Measurements from ENCODE around the gene AKIRIN2. TPM values are rescaled to one million over a fixed set of nuclear protein-coding genes. Genes with fewer than 3 reads are reported as not detected.

Gene AKIRIN2
- total and polyA plus RNA-seq, 2 donors (not counting 3 experiments of a cell fraction or from before 2014, with no cell fraction given): 19.0 to 46.4 TPM

DNA sequence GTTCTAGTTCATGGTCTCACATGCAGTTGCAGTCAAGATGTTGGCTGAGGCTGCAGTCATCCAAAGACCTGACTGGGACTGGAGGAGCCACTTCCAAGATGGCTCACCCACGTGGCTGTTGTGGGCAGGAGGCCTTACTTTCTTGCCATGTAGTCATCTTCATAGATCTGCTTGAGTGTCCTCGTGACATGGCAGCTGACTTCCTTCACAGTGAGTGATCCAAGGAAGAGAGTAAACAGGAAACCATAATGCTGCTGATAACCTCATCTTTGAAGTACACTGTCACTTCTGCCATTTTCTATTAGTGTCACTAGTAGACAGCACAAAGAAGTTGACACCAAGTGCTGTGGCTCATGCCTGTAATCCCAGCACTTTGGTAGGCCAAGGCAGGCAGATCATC is 40.1 kb upstream of the AKIRIN2 start:
- Histone ChIP-seq H2AFZ (ENCODE audit: low read depth, low read length) (no peak overlapping the region), H3K9me3 (replicated peaks; ENCODE audit: control insufficient read depth, insufficient read depth, low read length) (no peaks in the 10 kb centered on the region), H3K27ac (ENCODE audit: insufficient read depth, low read depth, low read length) (no peak overlapping the region), H3K4me3 (replicated peaks in 1 of 3; ENCODE audit: insufficient read depth in 1 of 3, low read depth in 1 of 3, low read length in 3 of 3) (no peak overlapping the region), H3K9me1 (replicated peaks; ENCODE audit: control insufficient read depth, extremely low read depth, insufficient read depth, low read length) (no peaks in the 10 kb centered on the region), H3K4me1 (ENCODE audit: control insufficient read depth, extremely low read depth, insufficient read depth, low read length) (no peaks in the 10 kb centered on the region), H3K27me3 (ENCODE audit: control insufficient read depth in 2 of 2, insufficient read depth in 2 of 2, low read length in 2 of 2) (peaks cover 0 to 3% of the 10 kb centered on the region in 2 experiments), H4K20me1 (replicated peaks; ENCODE audit: control insufficient read depth, extremely low read depth, insufficient read depth, low read length) (no peaks in the 10 kb centered on the region), H3K79me2 (ENCODE audit: control insufficient read depth, insufficient read depth, low read length) (no peaks in the 10 kb centered on the region), H3K9ac (replicated peaks; ENCODE audit: extremely low read depth, insufficient read depth, low read length) (no peak overlapping the region), H3K36me3 (ENCODE audit: control insufficient read depth in 2 of 2, extremely low read depth in 1 of 2, insufficient read depth in 2 of 2, low read length in 2 of 2) (no peaks in the 10 kb centered on the region), H3K4me2 (ENCODE audit: insufficient read depth, low read length) (no peak overlapping the region)
- intact Hi-C loops (cut with micrococcal nuclease) (no loop called here), dilution Hi-C loops (cut with MboI; ENCODE audit: extremely low pct_ligation_motif_present, low sequenced_read_pairs) (no loop called here)
- no TSS peak for BruUV-seq (replicated peaks)
- ChIA-PET POLR2A (no interaction called here), CTCF (no interaction called here)
- FAIRE-seq (no peak), DNase-seq (ENCODE audit: low read depth, low spot score) (no peak)
- TF ChIP-seq, protein P1, sequence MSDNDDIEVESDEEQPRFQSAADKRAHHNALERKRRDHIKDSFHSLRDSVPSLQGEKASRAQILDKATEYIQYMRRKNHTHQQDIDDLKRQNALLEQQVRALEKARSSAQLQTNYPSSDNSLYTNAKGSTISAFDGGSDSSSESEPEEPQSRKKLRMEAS (IDR thresholded peaks at IDR 0.05; ENCODE audit: insufficient read depth, insufficient read length): no peak
- TF ChIP-seq, protein P2, sequence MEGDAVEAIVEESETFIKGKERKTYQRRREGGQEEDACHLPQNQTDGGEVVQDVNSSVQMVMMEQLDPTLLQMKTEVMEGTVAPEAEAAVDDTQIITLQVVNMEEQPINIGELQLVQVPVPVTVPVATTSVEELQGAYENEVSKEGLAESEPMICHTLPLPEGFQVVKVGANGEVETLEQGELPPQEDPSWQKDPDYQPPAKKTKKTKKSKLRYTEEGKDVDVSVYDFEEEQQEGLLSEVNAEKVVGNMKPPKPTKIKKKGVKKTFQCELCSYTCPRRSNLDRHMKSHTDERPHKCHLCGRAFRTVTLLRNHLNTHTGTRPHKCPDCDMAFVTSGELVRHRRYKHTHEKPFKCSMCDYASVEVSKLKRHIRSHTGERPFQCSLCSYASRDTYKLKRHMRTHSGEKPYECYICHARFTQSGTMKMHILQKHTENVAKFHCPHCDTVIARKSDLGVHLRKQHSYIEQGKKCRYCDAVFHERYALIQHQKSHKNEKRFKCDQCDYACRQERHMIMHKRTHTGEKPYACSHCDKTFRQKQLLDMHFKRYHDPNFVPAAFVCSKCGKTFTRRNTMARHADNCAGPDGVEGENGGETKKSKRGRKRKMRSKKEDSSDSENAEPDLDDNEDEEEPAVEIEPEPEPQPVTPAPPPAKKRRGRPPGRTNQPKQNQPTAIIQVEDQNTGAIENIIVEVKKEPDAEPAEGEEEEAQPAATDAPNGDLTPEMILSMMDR (IDR thresholded peaks at IDR 0.05; ENCODE audit: extremely low read depth in 1 of 2, insufficient read depth in 1 of 2, low read depth in 1 of 2, low read length in 2 of 2): no peak
- TF ChIP-seq POLR2A (IDR thresholded peaks at IDR 0.05; ENCODE audit: low read depth, low read length): no peak
- no peak for TF ChIP-seq FOS (IDR thresholded peaks at IDR 0.05; ENCODE audit: borderline replicate concordance, insufficient read depth, low read length)
- TF ChIP-seq GATA2 (IDR thresholded peaks at IDR 0.05; ENCODE audit: insufficient read depth, insufficient read length, low read depth, low read length): no peak
- no peak for TF ChIP-seq MYC (IDR thresholded peaks at IDR 0.05; ENCODE audit: low read depth, low read length)
- TF ChIP-seq JUN (IDR thresholded peaks at IDR 0.05; ENCODE audit: borderline replicate concordance, insufficient read depth, insufficient read length, low read depth): no peak
- no peak for TF ChIP-seq EZH2 (IDR thresholded peaks at IDR 0.05; ENCODE audit: borderline replicate concordance, low read depth, low read length, severe bottlenecking)
- no peak for TF ChIP-seq POLR2AphosphoS5 (IDR thresholded peaks at IDR 0.05; ENCODE audit: insufficient read depth, low read depth, low read length)

Data from endothelial cell of umbilical vein (primary cell).